ENCODE results near the gene COL4A6.

The COL4A6 gene

DNA sequence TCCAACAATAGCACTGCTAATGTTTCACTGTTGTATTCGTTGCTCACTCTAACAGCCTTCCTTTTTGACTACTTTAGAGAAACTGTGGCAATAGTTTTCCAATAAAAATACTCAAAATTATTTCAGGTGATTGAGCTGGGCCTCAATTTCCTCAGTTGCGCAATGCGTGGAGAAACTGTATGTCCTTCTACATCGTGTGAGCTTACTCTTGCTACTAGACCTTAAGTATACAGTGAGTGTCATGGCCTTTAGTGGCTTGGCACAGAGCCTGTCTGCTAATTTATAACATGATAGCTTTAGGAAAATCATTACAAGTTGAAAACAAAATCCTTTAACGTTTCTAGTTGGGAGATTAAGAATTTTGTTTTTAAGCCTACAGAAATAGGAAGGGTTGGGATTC is 114.5 kb downstream of the COL4A6 start:
- DNase-seq = no peak

DNA sequence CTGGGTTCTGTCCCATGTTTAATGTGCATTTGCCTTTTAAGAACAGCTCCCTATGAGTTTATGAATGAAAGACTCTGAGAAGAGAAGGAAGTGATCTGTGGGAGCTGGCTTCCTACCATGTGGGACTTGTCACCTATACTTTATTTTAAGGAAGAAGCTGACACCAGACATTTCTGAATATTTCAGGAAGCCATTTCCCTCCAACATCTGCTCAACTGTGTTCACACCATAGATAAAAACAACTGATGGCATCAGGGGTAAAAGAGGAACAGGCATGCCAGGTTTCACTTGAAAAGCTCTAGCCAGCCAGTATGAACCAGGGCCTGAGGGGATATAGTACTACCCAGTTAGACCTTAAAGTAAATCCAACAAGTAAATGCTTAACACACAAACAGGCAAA is 116.0 kb downstream of the COL4A6 start:
- no peak for DNase-seq

DNA sequence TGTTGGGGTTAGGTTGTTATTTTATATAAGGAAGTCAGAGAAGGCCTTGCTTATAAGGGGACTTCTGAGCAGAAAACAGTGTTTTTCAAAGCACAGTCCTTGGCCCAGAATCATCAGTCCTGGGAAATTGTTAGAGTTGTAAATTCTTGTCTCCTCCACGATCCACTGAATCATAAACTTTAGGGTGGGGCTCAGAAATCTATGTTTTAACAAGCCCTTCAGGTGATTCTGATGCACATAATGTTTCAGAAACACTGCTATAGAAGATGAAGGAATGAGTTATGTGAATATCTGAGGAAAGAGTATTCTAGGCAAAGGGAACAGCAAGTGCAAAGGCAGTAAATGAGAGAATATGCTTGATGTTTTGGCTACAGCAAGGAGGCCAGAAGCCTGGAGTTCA is 121.8 kb downstream of the COL4A6 start:
- no peak for DNase-seq

DNA sequence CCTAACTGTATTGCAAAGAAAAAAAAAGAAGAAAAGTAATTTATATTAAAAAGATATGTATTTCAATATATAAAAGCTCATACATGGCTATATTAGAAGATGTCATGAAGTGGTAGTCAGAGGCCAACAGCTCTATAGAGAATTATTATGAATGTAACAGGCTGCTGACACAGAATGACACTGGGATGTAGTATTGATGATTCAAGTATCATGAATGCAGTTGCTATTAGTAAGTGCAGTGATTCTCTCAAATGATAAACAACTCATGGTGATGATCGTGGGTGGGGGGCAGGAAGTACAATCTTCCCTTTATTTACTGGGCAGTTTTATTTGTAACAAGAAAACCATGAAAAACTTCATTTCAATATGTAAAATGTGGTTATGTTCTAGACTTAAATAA is 124.6 kb downstream of the COL4A6 start:
- DNase-seq = no peak

DNA sequence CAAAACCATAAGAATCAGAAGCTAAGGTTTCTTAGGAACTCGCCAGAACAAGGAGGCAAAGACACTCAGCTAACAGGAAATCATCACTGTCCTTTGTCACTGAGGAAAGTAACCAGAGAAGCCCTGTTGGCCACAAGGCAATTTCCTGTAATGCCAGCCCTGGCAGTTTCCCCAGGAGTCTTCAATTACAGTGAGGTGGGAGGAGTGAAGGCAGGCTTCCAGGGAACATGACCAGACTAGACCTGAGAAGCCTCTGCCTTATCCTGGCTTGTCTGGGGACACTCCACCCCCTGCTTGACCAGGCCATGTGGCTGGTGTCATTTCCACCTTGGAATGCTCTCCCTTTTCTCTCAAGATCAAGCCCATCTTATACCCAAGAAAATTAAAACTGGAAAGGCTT is 125.3 kb downstream of the COL4A6 start:
- DNase-seq = peak; percentile 21

DNA sequence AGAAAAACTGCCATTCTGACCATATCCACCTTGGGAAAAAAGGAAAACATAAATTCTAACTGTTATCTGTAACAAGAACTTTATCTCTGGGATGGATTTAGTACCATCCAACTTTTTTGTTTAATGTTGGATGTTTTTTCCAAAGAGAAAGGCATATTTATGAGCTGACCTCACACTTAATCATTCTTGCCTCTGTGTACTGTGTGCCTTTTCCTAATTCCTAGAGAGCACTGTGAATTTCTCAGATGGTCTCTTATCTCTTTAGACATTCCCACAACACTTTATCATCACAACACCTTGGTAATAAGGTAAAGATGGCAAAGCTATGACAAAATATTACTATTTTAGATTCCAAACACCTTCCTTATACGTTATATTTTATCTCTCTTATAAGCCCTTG is 126.2 kb downstream of the COL4A6 start:
- DNase-seq = no peak

DNA sequence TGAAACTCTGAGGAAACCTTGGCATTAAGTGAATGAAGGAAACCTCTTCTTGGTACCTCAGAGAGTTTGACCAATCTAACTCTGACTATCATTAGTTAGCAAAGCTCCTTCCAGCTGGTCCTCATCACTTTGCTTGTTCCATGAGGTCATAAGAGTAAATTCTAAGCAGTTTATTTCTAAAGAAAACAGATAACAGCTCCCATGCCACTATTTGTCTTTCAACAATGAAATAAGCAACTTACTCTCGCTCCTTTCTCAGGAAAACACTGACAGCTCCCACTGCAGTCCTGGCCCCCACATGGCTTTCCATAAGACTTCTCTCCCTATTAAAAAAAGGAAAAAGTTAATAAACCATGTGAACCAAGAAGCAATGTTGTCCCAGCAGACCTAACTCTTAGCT is 127.7 kb downstream of the COL4A6 start:
- DNase-seq = no peak

DNA sequence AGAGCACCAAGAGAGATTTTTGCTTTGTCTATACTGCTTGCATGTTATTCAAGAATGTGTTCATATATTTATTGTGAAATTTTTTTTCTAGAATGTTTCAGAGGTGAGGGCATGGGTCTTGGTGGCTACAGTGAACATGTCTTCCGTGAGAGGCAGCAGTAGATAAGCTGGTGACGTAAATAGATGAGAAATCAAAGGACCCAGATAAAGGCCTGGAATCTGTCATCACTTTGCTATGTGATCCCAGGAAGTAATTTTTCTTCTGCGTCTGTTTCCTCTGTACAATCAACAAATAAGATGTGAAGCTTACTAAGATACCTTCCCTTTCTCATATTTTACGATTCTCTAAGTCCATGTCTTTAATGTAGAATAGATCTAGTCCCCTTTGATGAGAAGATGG is 129.1 kb downstream of the COL4A6 start:
- no peak for DNase-seq

DNA sequence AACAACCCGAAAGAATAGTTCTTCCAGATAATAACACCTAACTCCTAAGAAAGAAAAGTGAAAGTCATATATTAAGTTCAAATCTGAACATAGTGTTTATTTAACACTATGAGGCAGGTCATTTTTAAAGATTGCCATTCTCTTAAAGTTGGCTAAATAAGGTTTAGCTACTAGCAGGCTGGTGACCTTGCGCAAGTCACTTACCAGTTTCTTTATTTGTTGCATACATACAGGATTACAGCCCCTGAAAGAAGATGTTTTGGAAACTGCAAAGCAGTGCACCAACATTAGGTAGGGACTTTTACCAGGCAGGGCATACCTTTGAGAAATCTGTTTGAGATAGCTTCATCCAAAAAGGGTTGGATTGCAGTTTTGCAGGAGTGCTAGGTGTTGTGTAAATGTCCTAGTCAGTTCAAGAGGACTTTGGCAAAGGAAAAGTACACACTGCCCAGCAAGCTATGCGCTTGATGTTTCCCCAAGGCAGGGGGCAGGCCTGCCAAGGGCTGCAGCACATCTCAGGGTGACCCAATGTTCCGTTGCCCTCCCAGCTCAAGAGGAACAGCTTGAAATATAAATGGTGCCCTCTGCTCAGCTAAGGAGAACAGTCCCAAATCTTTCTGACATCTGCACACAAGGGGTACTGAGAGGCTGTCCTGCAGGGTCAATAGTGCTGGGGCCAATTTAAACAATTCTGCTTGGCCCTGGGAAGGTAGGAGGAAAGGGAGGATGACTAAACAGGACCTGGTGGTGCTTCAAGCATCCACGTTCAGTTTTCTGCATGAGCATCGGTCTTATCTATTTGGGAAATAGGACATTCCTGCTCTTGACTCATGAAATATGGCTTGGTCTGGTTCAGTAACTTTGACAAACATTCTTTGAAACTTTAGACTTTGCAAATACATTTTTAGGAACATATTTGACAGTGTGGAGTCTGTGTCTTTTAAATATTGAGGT is 130.8 kb downstream of the COL4A6 start:
- DNase-seq = no peak

DNA sequence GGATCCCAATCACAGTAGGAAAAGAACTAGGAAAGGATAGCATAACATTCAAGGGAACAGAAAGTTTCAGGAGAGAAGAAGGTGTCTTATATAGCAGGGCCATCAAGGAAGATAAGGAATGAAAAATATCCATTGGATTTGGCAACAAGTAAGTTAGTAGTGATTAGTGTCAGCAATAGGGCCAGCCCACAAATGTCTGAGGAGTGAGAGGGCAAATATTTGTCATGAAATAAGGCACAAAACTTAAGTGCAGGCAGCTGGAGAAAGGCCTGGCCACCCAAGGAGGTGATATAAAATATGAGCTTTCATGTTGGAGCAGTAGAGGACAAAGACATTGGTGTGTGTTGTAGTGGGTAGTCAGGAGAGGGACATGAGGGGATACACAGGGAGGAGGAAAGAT is 132.1 kb downstream of the COL4A6 start:
- DNase-seq = no peak

DNA sequence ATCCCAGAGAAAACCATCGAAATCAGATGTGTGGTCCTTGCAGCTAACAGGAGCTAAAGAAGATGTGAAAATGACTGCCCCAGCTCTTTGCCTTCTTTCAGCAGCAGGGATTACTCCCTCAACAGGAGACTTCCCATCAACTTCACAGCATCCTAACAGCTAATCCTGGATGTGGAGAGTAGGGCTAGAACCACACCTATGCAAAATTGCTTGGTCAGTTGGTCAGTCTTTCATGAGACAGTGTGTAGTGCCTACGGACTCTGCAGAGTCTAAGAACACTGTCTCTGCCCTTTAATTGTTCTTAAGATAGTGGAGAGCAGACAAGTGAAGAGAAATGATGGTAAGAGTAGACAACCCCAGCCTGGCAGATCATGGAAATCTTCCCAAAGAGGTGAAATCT is 133.5 kb downstream of the COL4A6 start:
- no peak for DNase-seq

DNA sequence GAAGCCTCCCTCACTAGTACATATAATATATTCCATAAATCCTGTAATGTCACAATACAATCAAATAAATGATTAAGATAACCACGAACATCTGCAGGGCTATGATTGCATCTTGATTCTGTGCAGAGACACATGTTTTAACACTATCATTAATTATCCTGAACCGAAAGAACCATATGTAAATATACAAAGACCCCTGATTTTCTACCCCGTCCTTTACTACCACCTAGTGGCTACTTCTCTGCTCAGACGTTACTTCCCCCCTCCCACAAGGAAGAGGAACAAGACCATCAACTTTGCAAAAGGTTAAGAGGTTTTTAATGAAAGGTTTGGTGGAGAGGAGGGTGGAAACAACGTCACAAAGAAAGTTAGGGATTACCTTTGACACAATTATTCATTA is 134.0 kb downstream of the COL4A6 start:
- no peak for DNase-seq

DNA sequence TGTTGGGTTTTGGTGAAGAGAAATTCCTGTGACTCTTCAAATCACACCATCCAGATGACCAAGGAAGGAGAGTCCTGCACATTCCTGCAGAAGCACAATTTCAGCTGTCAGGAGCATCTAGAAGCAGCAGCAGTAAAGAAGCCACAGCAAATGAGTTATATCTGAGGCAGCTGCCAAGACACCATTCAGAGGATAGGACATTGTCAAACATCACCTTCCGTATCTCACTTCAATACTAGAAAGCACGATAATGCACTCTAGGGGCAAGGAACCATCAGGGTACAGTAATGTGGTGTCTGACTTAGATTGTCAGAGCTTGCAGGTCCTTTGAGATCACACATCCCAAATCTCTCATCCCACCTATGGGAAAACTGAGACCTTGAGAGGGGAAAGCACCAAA is 134.5 kb downstream of the COL4A6 start:
- no peak for DNase-seq

DNA sequence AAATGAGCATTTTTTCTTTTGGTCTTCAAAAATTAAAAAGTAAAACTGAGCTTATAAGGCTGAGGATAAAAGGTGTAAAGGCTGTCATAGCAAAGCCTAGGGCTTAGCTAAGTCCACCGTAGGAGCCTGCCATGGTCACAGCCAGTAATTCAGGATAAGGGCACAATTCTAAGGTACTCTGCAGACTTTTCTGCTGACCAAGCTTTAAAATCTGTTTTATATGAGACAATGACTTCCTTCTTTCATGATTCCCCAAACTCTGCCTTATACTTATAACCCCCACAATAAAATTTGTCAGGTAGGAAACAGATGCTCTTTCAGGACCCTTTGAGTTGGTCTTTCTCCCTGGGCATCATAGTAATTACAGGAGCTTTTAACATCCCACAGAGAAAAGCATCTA is 138.5 kb downstream of the COL4A6 start:
- no peak for DNase-seq

DNA sequence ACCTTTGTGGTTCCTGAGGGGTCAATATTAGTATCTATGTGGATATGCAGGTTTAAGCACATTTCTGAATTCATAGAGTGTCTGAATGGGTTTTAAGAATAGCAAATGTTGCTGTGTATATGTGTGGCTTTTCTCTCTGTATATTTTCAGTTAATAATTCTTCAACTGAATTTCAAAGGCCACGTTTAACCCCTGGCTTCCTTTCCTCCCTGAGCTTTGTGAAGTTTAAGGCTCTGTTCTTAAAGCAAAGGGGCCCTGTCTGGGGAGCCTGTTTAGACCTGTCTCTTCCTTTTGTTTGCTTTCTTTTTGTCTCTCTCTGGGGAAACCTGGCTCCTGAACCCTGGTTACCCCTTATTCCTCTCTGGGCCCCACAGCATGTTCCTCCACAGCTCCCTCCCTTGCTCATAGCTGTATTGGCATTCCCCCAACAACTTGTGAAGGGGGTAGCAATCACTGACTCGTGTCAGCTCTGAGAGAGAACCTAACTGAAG is 139.1 kb downstream of the COL4A6 start:
- DNase-seq = no peak

DNA sequence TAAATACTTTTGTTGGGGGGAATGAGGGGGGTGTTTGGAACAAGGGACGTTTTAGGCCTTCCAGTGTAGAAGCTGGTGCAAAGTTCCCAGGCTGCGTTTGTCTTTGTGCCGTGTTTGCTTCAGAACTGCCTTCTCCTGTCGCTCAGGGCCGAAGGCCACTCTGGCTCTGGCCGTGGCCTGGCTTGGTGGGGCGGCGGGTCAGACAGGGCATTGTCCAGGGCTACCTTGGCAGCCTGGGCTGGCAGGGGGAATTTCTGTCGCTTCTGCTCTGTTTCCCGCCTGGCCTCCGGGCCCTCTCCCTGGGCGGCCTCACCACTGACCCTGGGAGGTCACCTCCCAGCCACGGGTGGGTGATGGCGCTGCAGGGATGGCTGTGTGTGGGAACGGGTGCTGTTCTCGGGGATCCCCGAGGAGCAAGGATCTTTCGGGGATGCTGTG is 140.0 kb downstream of the COL4A6 start:
- DNase-seq = no peak

DNA sequence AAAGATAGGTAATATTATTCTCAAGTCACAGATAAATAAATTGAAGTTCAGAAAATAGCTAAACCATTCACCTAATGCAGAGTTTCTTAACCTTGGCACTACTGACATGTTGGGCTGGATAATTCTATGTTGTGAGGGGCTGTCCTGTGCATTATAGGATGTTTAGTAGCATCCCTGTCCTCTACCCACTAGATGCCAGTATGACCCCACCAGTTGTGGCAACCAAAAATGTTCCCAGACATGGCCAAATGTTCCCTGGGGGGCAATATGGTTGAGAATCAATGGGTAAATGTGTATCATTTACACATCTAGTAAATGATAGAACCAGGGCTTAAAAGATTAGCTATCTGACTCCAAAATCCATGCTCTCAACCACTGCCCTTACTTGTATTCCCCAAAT is 140.9 kb downstream of the COL4A6 start:
- no peak for DNase-seq

DNA sequence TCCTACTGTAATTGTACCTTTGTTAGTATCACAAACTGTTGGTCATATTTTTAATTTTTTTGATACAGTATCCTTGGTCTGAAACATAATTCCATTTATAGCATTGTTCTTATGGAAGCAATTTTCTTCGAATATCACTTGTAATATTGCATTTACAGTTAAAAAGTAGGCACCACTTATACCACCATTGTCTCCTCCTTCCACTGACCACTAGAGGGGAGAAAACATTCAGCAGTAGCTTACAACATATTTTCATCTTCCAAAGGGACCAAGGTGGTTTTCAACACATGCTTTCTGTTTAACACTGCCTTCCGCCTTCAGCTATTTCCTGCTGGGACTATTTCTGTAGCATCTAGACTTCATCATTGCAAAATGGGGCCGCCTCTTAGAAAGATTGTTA is 146.2 kb downstream of the COL4A6 start:
- no peak for DNase-seq

DNA sequence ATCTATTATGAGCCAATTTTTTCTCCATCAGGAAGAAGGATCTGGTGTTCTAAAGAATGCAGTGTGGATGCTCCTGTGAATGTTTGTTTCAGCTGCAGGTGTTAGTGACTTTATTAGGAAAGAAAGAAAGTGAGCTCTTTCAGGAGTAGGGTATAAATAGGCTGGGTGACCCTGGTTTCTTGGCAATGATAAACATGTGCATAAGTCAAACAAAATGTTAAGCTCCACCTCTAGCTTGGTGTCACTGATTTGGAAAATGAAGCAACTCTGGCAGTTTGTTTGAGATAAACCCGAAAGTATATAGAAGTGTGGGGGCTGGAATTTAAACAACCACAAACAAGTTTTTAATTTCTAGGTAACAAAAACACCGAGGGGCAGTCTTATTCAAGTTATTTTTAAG is 152.3 kb downstream of the COL4A6 start:
- DNase-seq = no peak

DNA sequence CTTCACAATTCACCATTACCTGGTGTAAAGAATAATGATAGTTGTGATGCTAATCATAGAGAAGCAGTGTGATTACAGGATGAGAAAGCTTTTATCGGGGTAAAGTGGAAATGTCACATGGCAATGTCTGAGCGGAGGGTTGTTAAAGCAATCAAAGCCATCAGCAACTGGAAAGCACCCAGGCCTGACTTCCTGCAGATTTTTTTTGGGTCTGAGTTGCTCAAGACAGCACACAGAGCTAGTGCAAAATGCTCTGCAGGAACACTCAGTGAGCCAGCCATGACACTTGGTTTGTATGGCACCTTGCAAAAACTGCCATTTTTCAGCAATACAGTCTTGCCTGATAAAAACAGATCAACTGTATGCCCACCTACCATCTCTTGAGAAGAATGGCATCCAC is 152.9 kb downstream of the COL4A6 start:
- peak; percentile 13 for DNase-seq

DNA sequence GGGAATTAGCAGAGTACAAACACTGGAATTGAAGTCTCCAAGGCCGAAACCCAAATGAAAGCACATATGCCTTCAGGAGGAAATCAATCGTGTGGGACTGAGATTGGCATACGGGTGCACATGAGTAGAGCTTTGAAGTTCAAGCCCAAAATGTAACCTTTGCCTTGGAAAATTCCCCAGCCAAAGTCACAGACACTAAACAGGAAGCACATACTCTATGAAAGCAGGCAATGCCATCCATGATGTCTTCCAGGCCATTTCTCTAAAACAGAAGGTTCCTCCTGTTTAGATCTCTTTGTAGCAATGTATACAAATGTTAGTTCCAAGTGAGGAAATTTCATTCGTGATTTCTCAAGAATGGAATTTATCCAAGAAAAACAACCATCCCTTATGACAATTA is 162.5 kb downstream of the COL4A6 start:
- DNase-seq = no peak

DNA sequence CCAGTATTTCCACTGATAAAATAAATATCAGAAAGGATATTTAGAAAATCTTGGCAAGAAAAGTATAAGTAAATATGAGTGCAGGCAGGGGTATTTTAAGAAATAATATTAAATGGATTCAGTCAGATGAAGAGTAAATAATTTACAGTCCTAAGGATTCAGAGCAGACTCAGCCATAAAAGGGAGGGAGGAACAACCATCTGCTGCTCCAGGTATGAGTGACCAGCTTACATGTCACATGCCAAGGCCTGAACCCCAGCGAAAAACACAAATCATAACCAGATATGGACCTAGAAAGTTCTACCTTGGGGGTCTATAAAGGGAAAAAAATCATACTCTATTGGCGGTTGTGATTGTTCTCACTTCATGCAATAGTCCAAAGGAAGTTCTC is 166.8 kb downstream of the COL4A6 start:
- no peak for DNase-seq

DNA sequence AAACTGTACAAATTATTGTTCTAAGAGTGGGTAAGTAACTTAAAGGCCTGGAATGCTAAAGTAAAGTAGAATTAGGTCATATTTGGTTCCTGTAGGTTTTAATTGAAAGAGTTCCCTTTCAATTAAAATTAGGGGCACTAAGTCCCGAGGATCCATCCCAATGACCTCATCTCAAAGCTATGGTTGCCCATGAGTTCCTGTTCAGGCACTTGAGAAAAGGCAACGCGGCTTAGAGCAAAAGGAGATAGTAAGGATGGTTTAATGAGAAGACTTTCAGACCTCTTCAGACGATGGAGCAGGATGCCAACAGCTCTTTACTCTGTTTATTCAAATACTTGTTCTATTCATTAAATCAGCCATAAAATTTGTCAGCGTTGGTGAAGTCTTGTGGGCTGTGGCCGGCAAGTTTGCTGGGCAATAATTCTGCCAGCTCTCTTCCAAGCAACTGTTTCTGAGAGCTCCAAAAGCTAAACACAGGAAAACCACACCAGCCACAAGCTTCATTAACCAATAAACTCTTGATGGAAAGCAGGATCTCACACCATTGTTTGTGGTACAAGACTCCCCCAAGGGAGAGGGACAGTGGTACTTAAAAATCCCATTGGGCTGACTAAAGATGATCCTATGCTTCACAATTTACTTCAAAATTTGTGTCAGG is 167.4 kb downstream of the COL4A6 start:
- DNase-seq = no peak

DNA sequence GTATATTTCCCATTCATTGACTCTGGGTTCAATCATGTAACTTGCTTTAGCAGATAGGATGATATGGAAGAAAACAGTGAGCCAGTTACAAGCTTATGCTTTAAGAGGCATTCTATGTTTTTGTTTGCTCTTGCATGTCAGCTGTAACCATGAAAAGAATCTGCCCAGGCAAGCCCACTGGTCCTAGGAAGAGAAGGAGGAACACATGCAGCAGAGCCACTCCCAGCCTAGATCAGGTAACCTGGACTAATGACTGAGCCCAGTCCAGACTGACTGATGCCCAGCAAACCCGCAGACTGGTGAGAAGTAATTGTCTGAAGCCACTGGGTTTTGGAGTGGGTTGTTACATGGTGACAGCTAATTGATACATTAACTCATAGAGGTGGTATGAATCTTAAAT is 167.9 kb downstream of the COL4A6 start:
- no peak for DNase-seq
